Liver (tissue), 9 donors: ENCODE measurements around the gene CCDC74A. TPM values are rescaled to one million over a fixed set of nuclear protein-coding genes. Genes with fewer than 3 reads are reported as not detected.
"Not testable (repeated sequence)": the region's sequence is repeated elsewhere in the genome, so short reads cannot be mapped to it uniquely, and the experiment has no call there.

Experiments used
- DNase-seq: peaks from one replicate; pipeline ENCODE4 v3.0.0-alpha.2; 2017; ENCODE audit warnings: low spot score
- H3K27ac ChIP-seq, 2 donors: one replicate each; pipeline ENCODE4 v1.7.0; 2013; ENCODE audit warnings: inconsistent platforms in 2 of 2, low read length in 2 of 2, control low read depth in 1 of 2, low read depth in 1 of 2, mild to moderate bottlenecking in 1 of 2
- H3K27me3 ChIP-seq, 4 donors: one replicate each; pipeline versions ENCODE4 v1.6.1 to v1.7.0; 2013; ENCODE audit warnings: low read length in 3 of 4, inconsistent platforms in 1 of 4, mild to moderate bottlenecking in 1 of 4, moderate library complexity in 1 of 4; ENCODE audit not compliant: control insufficient read depth in 4 of 4, insufficient read depth in 4 of 4
- H3K36me3 ChIP-seq, 4 donors: one replicate each; pipeline versions ENCODE4 v1.6.1 to v1.7.0; 2013; ENCODE audit warnings: low read length in 3 of 4, mild to moderate bottlenecking in 3 of 4, low read depth in 1 of 4, moderate library complexity in 1 of 4; ENCODE audit not compliant: control insufficient read depth in 4 of 4, insufficient read depth in 3 of 4
- H3K4me1 ChIP-seq, 4 donors: one replicate each; pipeline versions ENCODE4 v1.6.1 to v1.7.0; 2013; ENCODE audit warnings: low read length in 3 of 4, mild to moderate bottlenecking in 3 of 4, moderate library complexity in 1 of 4; ENCODE audit not compliant: control insufficient read depth in 4 of 4, insufficient read depth in 4 of 4
- H3K4me3 ChIP-seq, 3 donors: one replicate each; pipeline versions ENCODE4 v1.6.1 to v1.7.0; 2013; ENCODE audit warnings: low read length in 3 of 3, control low read depth in 1 of 3, low read depth in 1 of 3, mild to moderate bottlenecking in 1 of 3
- H3K9ac ChIP-seq, 2 donors: one replicate each; pipeline ENCODE4 v1.7.0; 2013; ENCODE audit warnings: low read length in 2 of 2, mild to moderate bottlenecking in 2 of 2, moderate library complexity in 2 of 2, control low read depth in 1 of 2, low read depth in 1 of 2
- H3K9me3 ChIP-seq, 4 donors: one replicate each; pipeline versions ENCODE4 v1.6.1 to v1.7.0; 2013; ENCODE audit warnings: low read length in 3 of 4; ENCODE audit not compliant: control insufficient read depth in 4 of 4
- EGR1 ChIP-seq, 2 donors: IDR thresholded peaks; 2 replicates each; pipeline ENCODE4 v1.6.1; 2016 to 2018; ENCODE audit warnings: antibody characterized with exemption in 2 of 2, low read depth in 2 of 2
- FOXA1 ChIP-seq: IDR thresholded peaks from 2 replicates; pipeline ENCODE4 v1.6.1; 2016; ENCODE audit warnings: antibody characterized with exemption
- FOXA2 ChIP-seq: IDR thresholded peaks from 2 replicates; pipeline ENCODE4 v1.6.1; 2016; ENCODE audit warnings: antibody characterized with exemption
- GABPA ChIP-seq, 2 donors: IDR thresholded peaks in 1 of 2; conservative IDR thresholded peaks in 1 of 2; 2 replicates each; pipeline ENCODE4 v1.6.1; 2016; ENCODE audit warnings: antibody characterized with exemption in 2 of 2, mild to moderate bottlenecking in 1 of 2, moderate library complexity in 1 of 2
- HNF4A ChIP-seq, 2 donors: conservative IDR thresholded peaks; 2 replicates each; pipeline ENCODE4 v1.6.1; 2016; ENCODE audit warnings: antibody characterized with exemption in 2 of 2, mild to moderate bottlenecking in 2 of 2
- NR2F2 ChIP-seq: IDR thresholded peaks from 2 replicates; pipeline ENCODE4 v1.6.1; 2016; ENCODE audit warnings: antibody characterized with exemption
- RAD21 ChIP-seq, 2 donors: IDR thresholded peaks; 2 replicates each; pipeline ENCODE4 v1.6.1; 2016; ENCODE audit warnings: antibody characterized with exemption in 2 of 2, mild to moderate bottlenecking in 2 of 2
- SP1 ChIP-seq: IDR thresholded peaks from 2 replicates; pipeline ENCODE4 v1.6.1; 2018; ENCODE audit warnings: antibody characterized with exemption, mild to moderate bottlenecking
- TAF1 ChIP-seq: conservative IDR thresholded peaks from 2 replicates; pipeline ENCODE4 v1.6.1; 2016; ENCODE audit warnings: antibody characterized with exemption, mild to moderate bottlenecking
- YY1 ChIP-seq: IDR thresholded peaks from 2 replicates; pipeline ENCODE4 v1.6.1; 2016; ENCODE audit warnings: antibody characterized with exemption, mild to moderate bottlenecking
- WGBS: extraction: QIAGEN DNeasy Blood & Tissue Kit; methylation state at CpG from one replicate; pipeline ENCODE4 v1.1.7; 2013; 5-methylcytosine and 5-hydroxymethylcytosine counted together
- polyA plus RNA-seq, 2 donors: library from polyadenylated mRNA; stranded (reverse) in 1 of 2; unstranded in 1 of 2; fragments of 200-250 nt in 1 of 2; fragments of >200 nt in 1 of 2; fragmentation: Nextera tagmentation in 1 of 2; extraction: Ambion mirVana in 1 of 2; gene quantifications; one replicate each; pipeline versions ENCODE4 v1.2.1 to v1.2.3, GENCODE V29; 2013 to 2015
- total RNA-seq, 2 donors: library from RNA; depleted of rRNA; stranded (reverse); fragments of >200 nt; gene quantifications; one replicate each; pipeline ENCODE4 v1.2.3, GENCODE V29; 2014
- TF ChIP-seq, protein P1 (sequence below): IDR thresholded peaks from 2 replicates; pipeline ENCODE4 v1.6.1; 2016; ENCODE audit warnings: antibody characterized with exemption
- TF ChIP-seq, protein P2 (sequence below): fragments of 150-350 bp; IDR thresholded peaks from 2 replicates; pipeline ENCODE4 v1.5.1; 2017; ENCODE audit warnings: improper control_type of control experiment, low read depth, low read length; ENCODE audit not compliant: missing input control
- TF ChIP-seq, protein P3 (sequence below): IDR thresholded peaks from 2 replicates; pipeline ENCODE4 v1.6.1; 2016; ENCODE audit warnings: antibody characterized with exemption, mild to moderate bottlenecking
- TF ChIP-seq, protein P4 (sequence below): IDR thresholded peaks from 2 replicates; pipeline ENCODE4 v1.6.1; 2016; ENCODE audit warnings: antibody characterized with exemption
- TF ChIP-seq, protein P5 (sequence below): IDR thresholded peaks from 2 replicates; pipeline ENCODE4 v1.6.1; 2016; ENCODE audit warnings: antibody characterized with exemption
- donor health status: healthy.
- donor health status: healthy.
- donor health status: healthy.
- donor health status: healthy.
- donor health status: healthy.

CCDC74A gene
- total and polyA plus RNA-seq, 4 donors: 0.37 to 1.1 (median 0.47) TPM

DNA sequence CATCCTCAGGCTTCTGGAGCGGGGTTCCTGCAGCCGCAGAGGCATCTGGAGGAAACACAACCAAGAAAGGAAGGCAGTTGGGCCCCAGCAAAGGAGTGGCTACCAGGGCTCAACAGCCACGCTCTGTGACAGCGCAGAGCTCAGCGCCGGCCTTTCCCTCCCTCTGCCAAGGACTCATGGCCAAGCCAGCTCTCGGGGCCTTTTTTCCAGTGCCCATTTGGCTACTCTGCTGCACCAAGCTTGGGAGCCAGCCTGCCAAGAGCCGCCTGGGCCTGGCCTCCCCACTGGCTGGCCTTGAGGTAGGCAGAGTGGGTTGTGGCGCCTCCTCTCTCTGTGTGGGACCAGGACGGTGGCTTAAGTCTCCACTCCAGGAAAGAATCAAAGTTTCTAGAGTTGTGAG is 7.2 kb upstream of the CCDC74A start:
- Histone ChIP-seq H3K27ac (no peak overlapping the region), H3K27me3 (no peaks in the 10 kb centered on the region), H3K4me3 (no peak overlapping the region), H3K36me3 (peaks cover 0 to 23% (median 1%) of the 10 kb centered on the region in 4 donors), H3K4me1 (no peaks in the 10 kb centered on the region), H3K9me3 (no peaks in the 10 kb centered on the region), H3K9ac (no peak overlapping the region)
- DNase-seq: no peak
- WGBS: 95% methylated on average over 10 of the region's 10 CpGs
- TF ChIP-seq, protein P1, sequence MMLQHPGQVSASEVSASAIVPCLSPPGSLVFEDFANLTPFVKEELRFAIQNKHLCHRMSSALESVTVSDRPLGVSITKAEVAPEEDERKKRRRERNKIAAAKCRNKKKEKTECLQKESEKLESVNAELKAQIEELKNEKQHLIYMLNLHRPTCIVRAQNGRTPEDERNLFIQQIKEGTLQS: no peak
- TF ChIP-seq GABPA (IDR thresholded peaks at IDR 0.05 in 1 of 2, conservative IDR thresholded peaks at IDR 0.05 in 1 of 2): no peak
- TF ChIP-seq, protein P2, sequence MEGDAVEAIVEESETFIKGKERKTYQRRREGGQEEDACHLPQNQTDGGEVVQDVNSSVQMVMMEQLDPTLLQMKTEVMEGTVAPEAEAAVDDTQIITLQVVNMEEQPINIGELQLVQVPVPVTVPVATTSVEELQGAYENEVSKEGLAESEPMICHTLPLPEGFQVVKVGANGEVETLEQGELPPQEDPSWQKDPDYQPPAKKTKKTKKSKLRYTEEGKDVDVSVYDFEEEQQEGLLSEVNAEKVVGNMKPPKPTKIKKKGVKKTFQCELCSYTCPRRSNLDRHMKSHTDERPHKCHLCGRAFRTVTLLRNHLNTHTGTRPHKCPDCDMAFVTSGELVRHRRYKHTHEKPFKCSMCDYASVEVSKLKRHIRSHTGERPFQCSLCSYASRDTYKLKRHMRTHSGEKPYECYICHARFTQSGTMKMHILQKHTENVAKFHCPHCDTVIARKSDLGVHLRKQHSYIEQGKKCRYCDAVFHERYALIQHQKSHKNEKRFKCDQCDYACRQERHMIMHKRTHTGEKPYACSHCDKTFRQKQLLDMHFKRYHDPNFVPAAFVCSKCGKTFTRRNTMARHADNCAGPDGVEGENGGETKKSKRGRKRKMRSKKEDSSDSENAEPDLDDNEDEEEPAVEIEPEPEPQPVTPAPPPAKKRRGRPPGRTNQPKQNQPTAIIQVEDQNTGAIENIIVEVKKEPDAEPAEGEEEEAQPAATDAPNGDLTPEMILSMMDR: no peak
- TF ChIP-seq, protein P3, sequence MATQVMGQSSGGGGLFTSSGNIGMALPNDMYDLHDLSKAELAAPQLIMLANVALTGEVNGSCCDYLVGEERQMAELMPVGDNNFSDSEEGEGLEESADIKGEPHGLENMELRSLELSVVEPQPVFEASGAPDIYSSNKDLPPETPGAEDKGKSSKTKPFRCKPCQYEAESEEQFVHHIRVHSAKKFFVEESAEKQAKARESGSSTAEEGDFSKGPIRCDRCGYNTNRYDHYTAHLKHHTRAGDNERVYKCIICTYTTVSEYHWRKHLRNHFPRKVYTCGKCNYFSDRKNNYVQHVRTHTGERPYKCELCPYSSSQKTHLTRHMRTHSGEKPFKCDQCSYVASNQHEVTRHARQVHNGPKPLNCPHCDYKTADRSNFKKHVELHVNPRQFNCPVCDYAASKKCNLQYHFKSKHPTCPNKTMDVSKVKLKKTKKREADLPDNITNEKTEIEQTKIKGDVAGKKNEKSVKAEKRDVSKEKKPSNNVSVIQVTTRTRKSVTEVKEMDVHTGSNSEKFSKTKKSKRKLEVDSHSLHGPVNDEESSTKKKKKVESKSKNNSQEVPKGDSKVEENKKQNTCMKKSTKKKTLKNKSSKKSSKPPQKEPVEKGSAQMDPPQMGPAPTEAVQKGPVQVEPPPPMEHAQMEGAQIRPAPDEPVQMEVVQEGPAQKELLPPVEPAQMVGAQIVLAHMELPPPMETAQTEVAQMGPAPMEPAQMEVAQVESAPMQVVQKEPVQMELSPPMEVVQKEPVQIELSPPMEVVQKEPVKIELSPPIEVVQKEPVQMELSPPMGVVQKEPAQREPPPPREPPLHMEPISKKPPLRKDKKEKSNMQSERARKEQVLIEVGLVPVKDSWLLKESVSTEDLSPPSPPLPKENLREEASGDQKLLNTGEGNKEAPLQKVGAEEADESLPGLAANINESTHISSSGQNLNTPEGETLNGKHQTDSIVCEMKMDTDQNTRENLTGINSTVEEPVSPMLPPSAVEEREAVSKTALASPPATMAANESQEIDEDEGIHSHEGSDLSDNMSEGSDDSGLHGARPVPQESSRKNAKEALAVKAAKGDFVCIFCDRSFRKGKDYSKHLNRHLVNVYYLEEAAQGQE: no peak
- no peak for TF ChIP-seq RAD21 (IDR thresholded peaks at IDR 0.05)
- no peak for TF ChIP-seq FOXA1
- TF ChIP-seq TAF1: no peak
- no peak for TF ChIP-seq NR2F2
- TF ChIP-seq YY1: no peak

DNA sequence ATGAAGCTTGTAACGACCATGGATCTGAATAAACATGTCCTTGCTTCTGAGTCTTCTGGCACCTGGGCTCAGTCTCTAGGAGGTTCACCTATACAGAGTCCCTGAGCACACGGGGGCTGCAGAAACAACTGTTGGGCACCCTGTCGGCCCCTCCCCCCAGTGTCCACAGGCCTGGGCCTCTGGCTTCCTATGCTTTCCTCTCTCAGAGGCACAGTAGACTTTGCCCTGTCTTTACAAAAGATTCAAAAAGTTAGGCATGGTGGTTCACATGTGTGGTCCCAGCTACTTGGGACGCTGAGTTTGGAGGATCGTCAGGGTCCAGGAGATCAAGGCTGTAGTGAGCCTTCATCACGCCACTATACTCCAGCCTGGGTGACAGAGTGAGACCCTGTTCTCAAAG is 6.2 kb upstream of the CCDC74A start:
- DNase-seq, H3K27ac ChIP-seq, H3K9me3 ChIP-seq, H3K4me3 ChIP-seq, H3K9ac ChIP-seq, H3K27me3 ChIP-seq, H3K4me1 ChIP-seq: not testable (repeated sequence)
- 78% methylated on average over 6 of the region's 6 CpGs for WGBS
- H3K36me3 ChIP-seq: peaks cover 0 to 23% (median 1%) of the 10 kb centered on the region in 4 donors

DNA sequence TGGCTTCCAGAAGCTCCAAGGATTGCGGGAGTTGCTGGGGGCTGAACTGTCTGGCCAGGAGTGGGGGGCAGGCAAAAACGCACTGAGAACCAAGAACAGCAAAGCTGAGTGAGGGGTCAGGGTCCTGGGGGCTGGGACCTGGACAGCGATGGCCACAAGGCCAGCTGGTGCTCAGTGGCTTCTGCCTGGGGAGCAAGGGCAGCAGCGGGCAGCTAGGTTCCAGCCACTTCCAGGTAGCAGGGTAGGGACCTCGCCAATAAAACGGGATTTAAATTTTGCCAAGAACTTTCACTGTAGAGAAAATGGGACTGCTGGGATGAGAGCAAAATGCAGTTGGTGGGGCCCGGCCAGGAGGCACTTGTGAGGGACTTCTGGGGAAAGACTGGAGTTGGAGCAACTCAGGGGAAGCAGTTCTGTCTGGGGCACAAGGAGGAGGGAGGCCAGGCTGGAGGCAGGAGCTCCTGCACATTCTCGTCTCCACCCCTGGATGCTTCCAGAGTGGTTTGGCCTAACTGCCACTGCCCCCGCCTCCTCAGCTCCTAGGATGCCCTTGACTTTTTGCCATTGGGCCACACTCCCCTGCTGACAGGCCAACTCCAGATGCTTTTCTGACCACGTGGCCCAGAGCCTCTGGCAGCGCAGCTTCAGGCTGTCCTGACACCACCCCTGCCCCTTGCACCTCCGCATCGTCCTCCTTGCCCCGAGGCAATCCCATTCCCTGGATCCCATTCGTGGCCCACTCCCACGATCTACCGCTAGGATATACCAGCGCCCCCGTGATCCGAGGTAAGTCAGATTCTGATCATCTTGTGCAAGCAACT is 5.5 kb upstream of the CCDC74A start:
- Histone ChIP-seq H3K9me3 (no peaks in the 10 kb centered on the region), H3K4me3 (no peak overlapping the region), H3K36me3 (peaks cover 0 to 23% (median 1%) of the 10 kb centered on the region in 4 donors), H3K27ac (no peak overlapping the region), H3K4me1 (no peaks in the 10 kb centered on the region), H3K27me3 (no peaks in the 10 kb centered on the region), H3K9ac (no peak overlapping the region)
- TF ChIP-seq EGR1 (IDR thresholded peaks at IDR 0.05; ENCODE audit: low read depth in 2 of 2) (no peak), HNF4A (conservative IDR thresholded peaks at IDR 0.05) (no peak), FOXA2 (no peak), NR2F2 (no peak), YY1 (no peak), FOXA1 (no peak), RAD21 (IDR thresholded peaks at IDR 0.05) (no peak), SP1 (no peak)
- TF ChIP-seq, protein P4, sequence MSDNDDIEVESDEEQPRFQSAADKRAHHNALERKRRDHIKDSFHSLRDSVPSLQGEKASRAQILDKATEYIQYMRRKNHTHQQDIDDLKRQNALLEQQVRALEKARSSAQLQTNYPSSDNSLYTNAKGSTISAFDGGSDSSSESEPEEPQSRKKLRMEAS: no peak
- TF ChIP-seq, protein P5, sequence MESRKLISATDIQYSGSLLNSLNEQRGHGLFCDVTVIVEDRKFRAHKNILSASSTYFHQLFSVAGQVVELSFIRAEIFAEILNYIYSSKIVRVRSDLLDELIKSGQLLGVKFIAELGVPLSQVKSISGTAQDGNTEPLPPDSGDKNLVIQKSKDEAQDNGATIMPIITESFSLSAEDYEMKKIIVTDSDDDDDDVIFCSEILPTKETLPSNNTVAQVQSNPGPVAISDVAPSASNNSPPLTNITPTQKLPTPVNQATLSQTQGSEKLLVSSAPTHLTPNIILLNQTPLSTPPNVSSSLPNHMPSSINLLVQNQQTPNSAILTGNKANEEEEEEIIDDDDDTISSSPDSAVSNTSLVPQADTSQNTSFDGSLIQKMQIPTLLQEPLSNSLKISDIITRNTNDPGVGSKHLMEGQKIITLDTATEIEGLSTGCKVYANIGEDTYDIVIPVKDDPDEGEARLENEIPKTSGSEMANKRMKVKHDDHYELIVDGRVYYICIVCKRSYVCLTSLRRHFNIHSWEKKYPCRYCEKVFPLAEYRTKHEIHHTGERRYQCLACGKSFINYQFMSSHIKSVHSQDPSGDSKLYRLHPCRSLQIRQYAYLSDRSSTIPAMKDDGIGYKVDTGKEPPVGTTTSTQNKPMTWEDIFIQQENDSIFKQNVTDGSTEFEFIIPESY: no peak
- WGBS: 91% methylated on average over 20 of the region's 20 CpGs
- no peak for DNase-seq

DNA sequence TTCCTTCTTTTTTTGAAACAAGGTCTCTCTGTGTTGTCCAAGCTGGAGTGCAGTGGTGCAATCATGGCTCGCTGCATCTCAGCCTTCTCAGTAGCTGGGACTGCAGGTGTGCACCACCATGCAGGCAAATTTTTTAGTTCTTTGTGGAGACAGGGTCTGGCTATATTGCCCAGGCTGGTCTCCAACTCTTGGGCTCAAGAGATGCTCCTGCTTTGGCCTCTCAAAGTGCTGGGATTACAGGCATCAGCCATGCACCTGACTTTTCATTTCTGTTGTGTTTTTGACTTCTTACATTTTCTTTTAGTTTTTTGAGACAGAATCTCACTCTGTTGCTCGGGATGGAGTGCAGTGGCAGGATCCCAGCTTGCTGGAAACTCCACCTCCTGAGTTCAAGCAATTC is 2.4 kb upstream of the CCDC74A start:
- WGBS: 92% methylated on average over 2 of the region's 2 CpGs
- not testable (repeated sequence) for H3K27me3 ChIP-seq, H3K4me3 ChIP-seq, H3K36me3 ChIP-seq, H3K9me3 ChIP-seq, H3K27ac ChIP-seq, H3K4me1 ChIP-seq, H3K9ac ChIP-seq
- DNase-seq: peak; percentile 8
